NCI-H526 (cell line): ENCODE data around the gene CEP170B.
"Not testable (repeated sequence)": the region's sequence is repeated elsewhere in the genome, so short reads cannot be mapped to it uniquely, and the experiment has no call there.

ENCODE experiments used
- DNase-seq, 2 experiments: peaks; one replicate each; lab custom pipeline; 2025; lab: John Stamatoyannopoulos, UW

The CEP170B gene

GRCh38 chr14:104844306-104845032 lies 20.6 kb upstream of the CEP170B start:
- DNase-seq = no peak

GRCh38 chr14:104845033-104845666 lies 19.9 kb upstream of the CEP170B start:
- no peak for DNase-seq

- no peak for DNase-seq
These were observed 19.1 kb upstream of the CEP170B start for GRCh38 chr14:104845834-104846441.

- no peak for DNase-seq
These were observed 12.8 kb upstream of the CEP170B start for GRCh38 chr14:104852280-104852663.

GRCh38 chr14:104855532-104856090 lies 9.5 kb upstream of the CEP170B start:
- DNase-seq = no peak

- no peak for DNase-seq
These were observed 8.8 kb upstream of the CEP170B start for GRCh38 chr14:104856157-104856868.

GRCh38 chr14:104856869-104857860 lies 7.9 kb upstream of the CEP170B start:
- DNase-seq = no peak

GRCh38 chr14:104857931-104858330 lies 7.1 kb upstream of the CEP170B start:
- not testable (repeated sequence) for DNase-seq

- no peak for DNase-seq
These were observed 6.1 kb upstream of the CEP170B start for GRCh38 chr14:104858811-104859426.

- DNase-seq = no peak
These were observed 5.2 kb upstream of the CEP170B start for GRCh38 chr14:104859900-104860299.

GRCh38 chr14:104860414-104860813 lies 4.7 kb upstream of the CEP170B start:
- no peak for DNase-seq

- no peak for DNase-seq
These were observed 1.8 kb upstream of the CEP170B start for GRCh38 chr14:104863131-104863862.

- no peak for DNase-seq
These were observed 1.2 kb upstream of the CEP170B start for GRCh38 chr14:104863923-104864266.

GRCh38 chr14:104864267-104865080 lies 594 bp upstream of the CEP170B start:
- DNase-seq = peak in 1 of 2 experiments; percentile 69

- peak in 1 of 2 experiments; percentile 65 for DNase-seq
These were observed 768 bp downstream of the CEP170B start for GRCh38 chr14:104865631-104866441.

- DNase-seq = no peak
These were observed 1.6 kb downstream of the CEP170B start for GRCh38 chr14:104866451-104867370.
